CD4-positive, alpha-beta T cell treated with Interleukin-15 for 1 hour (primary cell): ENCODE results near the gene CFAP97D2.
"Not testable (repeated sequence)": the region's sequence is repeated elsewhere in the genome, so short reads cannot be mapped to it uniquely, and the experiment has no call there.

Experiments
- DNase-seq: peaks from one replicate; pipeline ENCODE4 v3.0.0-alpha.2; 2020

Gene CFAP97D2

DNA sequence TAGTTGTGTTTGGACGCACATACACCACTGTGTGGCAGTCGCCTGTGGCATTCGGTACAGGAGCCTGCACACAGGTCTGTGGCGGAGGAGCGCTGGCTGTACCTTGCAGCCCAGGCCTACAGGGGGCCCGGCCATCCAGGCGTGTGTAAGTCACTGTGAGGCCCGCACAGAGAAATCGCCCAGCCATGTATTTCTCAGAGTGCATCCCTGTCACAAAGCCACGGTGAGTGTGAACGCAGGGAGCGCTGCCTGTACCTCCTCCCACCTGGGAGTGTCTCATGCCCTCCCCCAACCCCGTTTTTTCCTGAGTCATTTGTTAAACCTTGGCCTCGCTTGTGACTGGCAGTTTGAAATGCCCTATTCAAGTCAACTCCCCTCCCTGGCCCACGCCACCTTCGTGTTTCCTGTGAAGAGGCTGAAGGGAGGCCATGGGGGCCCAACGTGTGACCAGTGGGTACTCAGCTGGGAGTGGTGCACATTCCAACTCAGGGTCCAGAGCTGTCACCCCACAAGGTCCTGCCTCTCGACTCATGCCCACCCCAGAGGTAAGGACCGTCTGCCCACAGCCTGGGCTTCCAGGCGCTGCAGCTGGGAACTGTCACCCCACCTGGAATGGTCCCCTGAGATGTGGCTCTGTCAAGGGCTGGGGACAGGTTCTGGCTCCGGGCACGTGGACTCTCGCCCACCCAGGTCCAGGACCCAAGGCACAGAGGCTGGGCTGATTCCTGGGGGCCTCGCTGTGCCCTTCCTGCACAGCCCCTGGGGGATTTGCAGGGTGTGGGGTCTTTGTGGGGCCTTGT lies 35.1 kb upstream of the CFAP97D2 start:
- DNase-seq: peak; percentile 68

DNA sequence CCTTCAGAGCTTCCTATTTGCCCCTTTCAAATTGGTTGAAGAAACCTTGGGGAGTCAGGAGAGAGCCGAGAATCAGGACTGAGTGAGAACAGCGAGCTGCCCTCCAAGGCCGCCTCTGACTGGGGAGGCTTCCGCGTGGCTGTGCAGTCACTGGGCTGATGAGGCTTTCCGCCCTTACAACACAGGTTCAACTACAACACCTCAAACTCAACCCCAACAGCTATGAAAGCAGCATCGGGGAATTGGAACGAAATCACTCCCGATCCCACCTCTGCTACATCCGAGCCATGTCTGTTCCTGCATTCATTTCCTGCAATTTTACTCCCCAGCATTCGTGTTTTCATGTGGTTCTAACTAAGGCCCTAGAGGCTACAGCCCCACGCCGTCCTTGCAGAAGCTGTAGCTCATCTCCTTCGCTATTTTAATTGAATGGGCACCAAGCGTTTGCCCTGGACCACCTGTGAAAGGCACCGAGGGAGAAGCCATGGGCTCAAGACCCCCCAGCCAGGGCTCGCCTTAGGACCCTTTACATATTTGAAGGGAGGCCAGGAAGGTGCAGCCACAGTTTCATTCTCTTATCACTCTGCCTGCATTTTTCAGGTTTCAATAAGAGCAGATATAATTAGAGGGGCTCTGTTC lies 34.3 kb upstream of the CFAP97D2 start:
- DNase-seq: peak; percentile 15

GRCh38 chr13:114145256-114145655 lies 33.8 kb upstream of the CFAP97D2 start:
- DNase-seq: peak; percentile 10

DNA sequence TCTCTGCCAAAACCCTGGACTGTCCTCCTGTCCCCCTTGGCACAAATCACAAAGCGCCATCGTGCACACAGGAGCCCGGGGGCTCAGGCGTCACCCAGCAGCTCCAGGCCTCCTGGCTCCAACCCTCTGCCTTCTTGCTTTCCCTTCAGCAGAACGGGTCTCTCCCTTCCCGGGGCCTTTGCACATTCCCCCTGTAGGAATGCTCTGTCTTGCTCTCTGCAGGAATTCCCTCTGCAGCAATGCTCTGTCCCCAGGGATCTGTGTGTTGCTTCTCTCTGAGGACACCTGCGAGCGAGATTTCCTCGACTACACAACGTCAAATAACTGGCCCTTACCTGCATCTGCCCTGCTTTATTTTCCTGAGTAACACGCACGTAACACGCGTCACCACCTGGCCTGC lies 33.3 kb upstream of the CFAP97D2 start:
- no peak for DNase-seq

DNA sequence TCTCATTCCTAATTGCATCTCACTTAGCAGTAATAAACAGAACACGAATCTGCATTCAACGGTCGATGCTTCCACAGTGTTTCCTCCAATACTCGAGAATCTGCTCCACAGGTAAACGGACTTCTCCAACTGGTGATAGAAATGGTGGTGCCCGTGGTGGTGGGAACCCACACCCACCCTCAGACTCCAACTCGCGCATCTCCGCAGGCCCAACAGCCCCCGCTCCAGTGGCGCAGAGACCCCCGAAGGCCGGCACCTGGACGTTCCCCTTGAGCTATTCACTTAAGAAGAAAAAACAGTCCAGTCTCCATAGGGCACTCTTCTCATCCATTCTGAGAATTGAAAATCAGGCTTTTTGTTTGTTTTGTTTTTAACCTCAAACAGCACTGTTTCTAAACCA lies 32.9 kb upstream of the CFAP97D2 start:
- no peak for DNase-seq

DNA sequence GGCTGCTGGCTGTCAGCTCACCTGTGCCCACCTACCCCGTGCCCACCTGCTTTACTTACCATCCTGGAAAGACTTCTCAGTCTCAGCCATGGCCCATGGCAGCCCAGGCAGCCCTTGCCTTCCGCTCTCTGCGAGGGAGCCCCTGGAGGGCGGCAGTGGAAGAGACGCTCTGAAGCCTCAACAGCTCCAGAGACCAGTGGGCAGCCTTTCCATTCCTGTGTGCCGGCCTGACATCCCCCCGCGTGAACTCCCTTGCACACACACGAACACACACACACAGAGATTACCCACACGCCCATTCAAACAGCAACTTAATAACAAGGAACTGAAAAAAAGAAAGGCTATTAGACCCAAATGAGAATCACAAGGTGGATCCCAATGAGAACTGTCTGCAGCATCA lies 32.4 kb upstream of the CFAP97D2 start:
- DNase-seq: no peak

DNA sequence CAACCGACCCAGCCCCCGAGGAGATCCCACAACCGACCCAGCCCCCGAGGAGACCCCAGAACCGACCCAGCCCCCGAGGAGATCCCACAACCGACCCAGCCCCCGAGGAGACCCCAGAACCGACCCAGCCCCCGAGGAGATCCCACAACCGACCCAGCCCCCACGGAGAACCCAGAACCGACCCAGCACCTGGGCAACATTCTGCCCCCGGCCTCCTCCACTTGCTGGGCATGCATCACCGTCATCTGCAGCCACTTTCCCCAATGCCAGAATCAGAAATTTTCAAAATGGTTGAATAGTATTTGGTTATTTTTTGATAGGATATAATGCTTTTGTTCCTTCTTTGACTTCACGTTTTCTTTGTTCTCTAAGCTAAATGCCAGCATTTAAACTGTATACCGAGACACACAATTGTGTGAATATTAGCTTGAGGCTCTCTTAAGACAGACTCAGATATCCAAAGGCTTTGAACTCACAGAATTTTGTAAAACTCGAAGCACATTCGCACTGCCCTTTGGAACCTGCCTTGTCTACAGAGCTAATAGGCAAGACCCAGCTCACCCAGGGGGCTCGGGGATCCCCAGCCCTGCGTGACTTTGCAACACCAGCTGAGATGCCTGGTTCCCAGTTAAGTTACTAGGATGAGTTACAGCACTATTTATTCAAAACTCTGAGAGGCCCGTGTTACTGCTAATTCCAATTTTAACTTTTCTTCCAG lies 31.1 kb upstream of the CFAP97D2 start:
- DNase-seq: no peak

DNA sequence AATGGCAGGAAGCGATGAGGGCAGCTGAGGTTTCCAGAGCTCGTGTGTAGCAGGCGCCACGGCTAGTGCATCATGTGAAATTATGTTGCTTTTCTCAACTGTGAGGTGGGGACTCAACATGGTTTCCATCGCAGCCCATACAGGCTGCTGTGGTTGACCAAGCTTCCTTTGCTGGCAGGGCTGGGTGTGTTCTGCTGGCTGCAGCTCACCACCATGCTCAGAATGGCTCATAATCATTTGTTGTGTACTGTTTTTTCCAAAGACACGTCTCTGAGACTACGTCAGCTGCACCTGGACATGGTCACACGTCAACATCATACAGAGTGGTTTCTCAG lies 30.6 kb upstream of the CFAP97D2 start:
- DNase-seq: peak; percentile 93

GRCh38 chr13:114148886-114149285 lies 30.2 kb upstream of the CFAP97D2 start:
- not testable (repeated sequence) for DNase-seq

GRCh38 chr13:114149774-114150740 lies 29.0 kb upstream of the CFAP97D2 start:
- no peak for DNase-seq

DNA sequence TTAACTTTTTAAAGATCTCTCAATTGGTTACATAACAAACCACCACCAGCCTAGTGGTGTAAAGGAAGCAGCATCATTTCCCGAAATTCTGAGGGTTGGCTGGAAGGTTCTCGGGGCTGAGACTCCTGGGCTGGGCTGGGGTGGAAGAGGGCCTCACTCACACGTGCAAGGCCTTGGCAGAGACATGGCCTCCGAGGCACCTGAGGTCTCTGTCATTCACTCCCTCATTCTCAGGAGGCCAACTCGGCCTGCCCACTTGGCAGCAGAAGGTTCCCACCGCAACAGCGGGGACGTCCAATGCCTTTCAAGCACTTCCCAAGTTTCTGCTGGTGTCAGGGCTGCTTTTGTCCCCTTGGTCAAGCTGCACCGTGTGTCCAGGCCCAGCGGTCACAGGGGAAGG lies 28.0 kb upstream of the CFAP97D2 start:
- peak; percentile 49 for DNase-seq

DNA sequence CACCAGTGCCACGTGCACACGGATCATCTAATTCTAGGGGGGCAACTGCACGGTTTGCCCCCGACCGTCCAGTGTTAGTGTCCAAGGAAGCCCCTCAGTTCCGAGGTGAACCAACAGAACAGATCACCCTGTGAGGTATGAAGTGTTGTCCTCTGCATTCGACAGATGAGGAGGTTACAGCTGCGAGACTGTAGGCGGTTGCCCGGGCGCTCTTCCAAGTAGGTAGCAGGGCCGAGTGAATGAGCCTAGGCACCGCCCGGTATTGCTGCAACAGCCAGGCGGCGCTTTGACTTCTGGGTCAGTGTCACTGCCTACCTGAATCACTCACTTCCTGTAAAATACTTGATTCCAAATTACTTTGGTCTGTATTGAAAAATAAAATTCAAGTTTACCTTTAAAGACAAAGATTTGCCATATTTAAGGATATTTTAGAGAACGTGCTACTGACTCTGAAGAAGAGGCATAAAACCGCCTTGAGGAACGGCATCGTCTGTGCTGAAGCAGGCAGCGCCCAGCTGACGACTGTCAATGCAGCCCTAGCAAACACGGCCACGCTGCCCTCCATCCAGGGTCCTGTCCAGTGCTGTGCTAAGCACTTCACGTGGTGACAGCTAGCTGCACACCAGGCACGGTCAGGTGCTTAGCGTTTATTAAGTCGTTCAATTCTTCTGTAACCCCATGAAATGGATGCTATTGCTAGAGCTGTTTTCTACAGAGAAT lies 27.3 kb upstream of the CFAP97D2 start:
- DNase-seq: peak; percentile 55

DNA sequence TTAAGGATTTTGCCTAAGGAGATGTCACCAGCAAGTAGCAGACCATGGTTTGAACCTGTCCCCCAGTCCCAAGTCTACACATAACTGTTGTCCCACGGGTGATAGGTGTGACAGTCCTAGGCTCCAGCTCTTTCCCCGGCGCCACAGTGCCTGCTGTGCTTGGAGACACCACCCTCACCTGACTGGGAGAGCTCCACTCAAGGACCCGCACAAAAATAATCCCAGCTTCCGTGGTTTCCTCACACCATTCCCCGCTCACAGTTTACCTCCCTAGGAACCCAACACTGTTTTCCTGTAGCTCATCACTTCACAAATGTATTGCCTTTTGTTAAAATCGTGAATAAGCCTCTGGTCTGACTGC lies 26.8 kb upstream of the CFAP97D2 start:
- DNase-seq: no peak

- no peak for DNase-seq
Observed at GRCh38 chr13:114152831-114153371, 26.2 kb upstream of the CFAP97D2 start.

- no peak for DNase-seq
Observed at GRCh38 chr13:114153485-114154080, 25.5 kb upstream of the CFAP97D2 start.

DNA sequence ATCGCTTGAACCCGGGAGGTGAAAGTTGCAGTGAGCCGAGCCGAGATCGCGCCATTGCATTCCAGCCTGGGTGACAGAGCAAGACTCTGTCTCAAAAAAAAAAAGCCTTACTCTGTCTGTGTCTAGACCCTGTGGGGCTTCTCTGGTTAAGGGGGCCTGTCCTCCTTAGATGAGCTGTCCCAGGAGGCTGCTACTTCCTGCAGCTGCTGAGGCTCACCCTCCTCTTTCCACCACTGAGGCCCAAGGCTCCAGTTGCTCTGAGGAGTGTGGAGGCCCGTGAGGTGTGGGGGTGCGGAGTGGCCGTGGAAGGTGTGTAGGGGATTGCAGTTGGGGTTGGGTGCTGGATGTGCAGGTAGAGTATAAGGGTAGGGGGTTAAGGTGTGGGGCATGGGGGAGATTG lies 24.6 kb upstream of the CFAP97D2 start:
- no peak for DNase-seq

DNA sequence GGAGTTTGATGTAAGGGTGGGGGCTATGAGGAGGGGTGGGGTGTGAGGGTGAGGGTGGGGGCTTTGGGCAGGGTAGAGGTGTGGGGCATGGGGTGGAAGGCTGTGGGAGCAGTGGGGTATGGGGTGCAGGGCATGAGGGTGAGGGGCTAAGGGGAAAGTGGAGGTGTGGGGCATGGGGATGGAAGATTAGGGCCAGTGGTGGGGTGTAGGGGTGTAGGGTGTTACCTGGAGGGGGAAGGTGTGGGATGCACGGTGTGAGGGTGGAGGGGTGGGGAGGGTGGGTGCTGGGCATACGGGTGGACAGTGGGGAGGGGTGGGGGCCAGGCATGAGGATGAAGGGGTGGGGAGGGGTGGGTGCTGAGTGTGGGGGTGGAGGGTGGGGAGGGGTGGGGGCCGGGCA lies 23.7 kb upstream of the CFAP97D2 start:
- DNase-seq: no peak

DNA sequence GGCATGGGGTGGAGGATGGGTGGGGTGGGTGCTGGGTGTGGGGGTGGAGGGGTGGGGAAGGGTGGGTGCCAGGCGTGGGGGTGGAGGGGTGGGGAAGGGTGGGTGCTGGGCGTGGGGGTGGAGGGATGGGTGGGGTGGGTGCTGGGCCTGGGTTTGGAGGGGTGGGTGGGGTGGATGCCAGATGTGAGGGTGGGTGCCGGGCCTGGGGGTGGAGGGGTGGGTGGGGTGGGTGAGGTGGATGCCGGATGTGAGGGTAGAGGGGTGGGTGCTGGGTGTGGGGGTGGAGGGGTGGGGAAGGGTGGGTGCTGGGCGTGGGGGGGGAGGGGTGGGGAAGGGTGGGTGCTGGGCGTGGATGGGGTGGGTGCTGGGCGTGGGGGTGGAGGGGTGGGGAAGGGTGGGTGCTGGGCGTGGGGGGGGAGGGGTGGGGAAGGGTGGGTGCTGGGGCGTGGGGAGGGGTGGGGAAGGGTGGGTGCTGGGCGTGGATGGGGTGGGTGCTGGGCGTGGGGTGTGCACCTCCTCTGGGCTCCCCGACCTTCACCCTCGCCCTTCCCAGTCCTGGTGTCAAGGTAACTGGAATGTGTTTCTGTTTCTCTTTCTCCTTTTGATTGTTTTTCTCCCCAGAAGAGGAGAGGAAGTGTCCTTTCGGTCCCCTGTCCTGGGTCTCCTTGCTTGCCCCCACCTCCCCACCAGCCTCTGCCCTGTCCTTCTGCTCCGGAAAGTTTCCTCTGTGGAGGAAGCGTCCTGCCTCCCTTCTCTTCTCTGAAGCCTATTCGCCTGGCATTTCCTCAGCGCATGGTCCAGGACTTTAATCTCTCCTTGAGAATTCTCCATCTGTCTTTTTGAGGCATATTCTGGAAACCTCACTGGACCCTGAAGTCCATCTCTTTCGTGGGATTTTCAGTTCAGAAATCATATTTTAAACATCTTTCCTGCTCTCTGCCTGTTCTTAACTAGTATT lies 22.9 kb upstream of the CFAP97D2 start:
- no peak for DNase-seq

DNA sequence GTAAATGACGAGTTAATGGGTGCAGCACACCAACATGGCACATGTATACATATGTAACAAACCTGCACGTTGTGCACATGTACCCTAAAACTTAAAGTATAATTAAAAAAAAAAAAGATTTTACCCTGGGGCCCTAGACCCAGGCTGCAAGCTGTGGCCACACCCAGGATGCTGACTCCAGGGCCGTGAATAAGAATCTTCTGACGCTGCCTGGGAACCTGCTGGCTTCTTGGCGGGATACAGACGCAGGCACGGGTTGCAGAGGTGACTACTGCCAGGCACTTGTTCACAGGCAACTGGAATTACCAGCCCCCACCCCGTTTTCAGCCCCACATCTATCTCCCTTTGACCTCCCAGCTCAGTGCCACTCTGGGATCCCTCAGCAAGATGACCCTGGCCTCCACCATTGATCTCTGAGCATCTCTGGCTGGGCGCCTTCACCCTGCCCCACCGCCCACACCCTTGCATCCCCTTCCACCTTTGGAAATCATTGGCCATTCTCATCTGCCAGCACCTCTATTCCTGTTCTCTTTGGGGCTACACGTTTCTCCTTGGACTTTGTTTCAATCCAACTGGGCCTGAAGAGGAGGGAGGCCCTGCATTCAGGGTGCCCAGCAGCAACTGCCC lies 21.1 kb upstream of the CFAP97D2 start:
- DNase-seq: no peak
